HepG2 (cell line): Measurements from ENCODE around the gene DRAXIN. TPM values are rescaled to one million over a fixed set of nuclear protein-coding genes. Genes with fewer than 3 reads are reported as not detected.
A peak's percentile ranks its signal among the peaks of the same experiment; 100 is the strongest.

ENCODE experiments used
- ATAC-seq: fragments of 200-7000 bp; cut with Tn5 transposase; 3 replicates; pipeline ENCODE4 v1.9.1; 2020; ENCODE audit warnings: mild to moderate bottlenecking, moderate library complexity
- BruUV-seq: library from RNA; stranded (reverse); fragments of 400-500 nt; replicated peaks from 2 replicates; lab custom pipeline; 2021; lab: Mats Ljungman, UMichigan
- CTCF ChIA-PET: fragments of 300-600 bp; formaldehyde crosslinking; extraction: SDS; loops from one replicate; lab custom pipeline; 2021; ENCODE audit warnings: low total read pairs, inconsistent platforms, low intra/inter-chr PET ratio; lab: Yijun Ruan, JAX
- POLR2A ChIA-PET: fragments of 350-600 bp; sonication (Branson Sonifier 250); formaldehyde crosslinking; loops from one replicate; lab custom pipeline; 2020; ENCODE audit warnings: antibody characterized with exemption, inconsistent platforms; lab: Yijun Ruan, JAX
- DNase-seq: peaks from one replicate; pipeline ENCODE4 v3.0.0-alpha.2; 2015; ENCODE audit warnings: low spot score
- FAIRE-seq: peaks from 3 replicates; lab custom pipeline; 2011; peaks lifted over from hg19 to GRCh38; lab: Jason Lieb, UNC
- H2AFZ ChIP-seq: one replicate; pipeline ENCODE4 v1.6.1; 2011; ENCODE audit warnings: low read length, inconsistent platforms
- H3K27ac ChIP-seq: fragments of 300-600 bp; 3 replicates; pipeline ENCODE4 v1.8.0; 2011; ENCODE audit warnings: mixed run types, mild to moderate bottlenecking, mixed read lengths, low read length, inconsistent platforms; ENCODE audit not compliant: insufficient read depth; ENCODE audit errors: extremely low read length
- H3K27me3 ChIP-seq, 2 experiments: fragments of 200-600 bp in 1 of 2; 2 replicates in 1 of 2; 3 replicates in 1 of 2; pipeline versions ENCODE4 v1.6.0 to v1.8.0; 2011; ENCODE audit warnings: low read length in 2 of 2, mild to moderate bottlenecking in 2 of 2, moderate library complexity in 2 of 2, inconsistent platforms in 1 of 2; ENCODE audit not compliant: insufficient read depth in 2 of 2, control insufficient read depth in 1 of 2
- H3K36me3 ChIP-seq, 2 experiments: fragments of 200-600 bp in 1 of 2; replicated peaks in 1 of 2; 2 replicates in 1 of 2; 3 replicates in 1 of 2; pipeline versions ENCODE4 v1.5.1 to v1.8.0; 2011; ENCODE audit warnings: low read length in 2 of 2, inconsistent platforms in 1 of 2; ENCODE audit not compliant: insufficient read depth in 2 of 2, control insufficient read depth in 1 of 2
- H3K4me1 ChIP-seq: 2 replicates; pipeline ENCODE4 v1.5.1; 2012; ENCODE audit warnings: low read length, inconsistent platforms; ENCODE audit not compliant: insufficient read depth
- H3K4me2 ChIP-seq: 2 replicates; pipeline ENCODE4 v1.6.0; 2011; ENCODE audit warnings: low read depth, low read length, inconsistent platforms
- H3K4me3 ChIP-seq, 3 experiments: fragments of 200-600 bp in 1 of 3; sonication (generic), shearing (Covaris generic) in 1 of 3; replicated peaks in 1 of 3; 2 replicates each; pipeline ENCODE4 v1.5.1; 2011 to 2016; ENCODE audit warnings: low read length in 3 of 3, inconsistent platforms in 2 of 3, low read depth in 2 of 3, mild to moderate bottlenecking in 2 of 3, control low read depth in 1 of 3, mixed read lengths in 1 of 3; ENCODE audit not compliant: insufficient read depth in 1 of 3
- H3K79me2 ChIP-seq: one replicate; pipeline ENCODE4 v1.6.1; 2011; ENCODE audit warnings: low read length, inconsistent platforms; ENCODE audit not compliant: insufficient read depth
- H3K9ac ChIP-seq: 2 replicates; pipeline ENCODE4 v1.6.0; 2011; ENCODE audit warnings: mild to moderate bottlenecking, low read depth, low read length, inconsistent platforms; ENCODE audit not compliant: insufficient read depth
- H3K9me3 ChIP-seq: 2 replicates; pipeline ENCODE4 v1.5.1; 2012; ENCODE audit warnings: mild to moderate bottlenecking, low read length
- H4K20me1 ChIP-seq: 2 replicates; pipeline ENCODE4 v1.6.0; 2011; ENCODE audit warnings: inconsistent platforms, mild to moderate bottlenecking, low read length, moderate library complexity; ENCODE audit not compliant: insufficient read depth
- AHR ChIP-seq: IDR thresholded peaks from 2 replicates; pipeline ENCODE4 v1.6.1; 2018; ENCODE audit warnings: missing genetic modification reagents, missing compliant biosample characterization
- MEIS1 ChIP-seq: sonication (generic); formaldehyde crosslinking; IDR thresholded peaks from 2 replicates; pipeline ENCODE4 v1.9.0; 2021; ENCODE audit warnings: mild to moderate bottlenecking, missing genetic modification reagents, moderate library complexity, borderline replicate concordance
- POLR2A ChIP-seq, 2 experiments: IDR thresholded peaks; 2 replicates each; pipeline ENCODE4 v1.6.1; 2011; ENCODE audit warnings: low read depth in 2 of 2, low read length in 2 of 2, mild to moderate bottlenecking in 1 of 2, moderate library complexity in 1 of 2; ENCODE audit not compliant: insufficient read depth in 1 of 2
- SNAPC2 ChIP-seq: sonication (generic); formaldehyde crosslinking; IDR thresholded peaks from 2 replicates; pipeline ENCODE4 v1.8.1; 2022; ENCODE audit warnings: mild to moderate bottlenecking, missing genetic modification reagents
- TAF1 ChIP-seq: sonication (generic); formaldehyde crosslinking; IDR thresholded peaks from 2 replicates; pipeline ENCODE4 v1.4.0; 2020; ENCODE audit warnings: missing genetic modification reagents
- U2AF1 ChIP-seq: fragments of 200-400 bp; formaldehyde crosslinking; optimal IDR thresholded peaks from 2 replicates; pipeline ENCODE3; 2017; ENCODE audit warnings: mild to moderate bottlenecking, low read depth, low read length
- ZFP62 ChIP-seq: sonication (generic); formaldehyde crosslinking; IDR thresholded peaks from 2 replicates; pipeline ENCODE4 v1.4.0; 2020; ENCODE audit warnings: missing genetic modification reagents
- ZMYM4 ChIP-seq: sonication (generic); formaldehyde crosslinking; IDR thresholded peaks from 2 replicates; pipeline ENCODE4 v1.8.1; 2023; ENCODE audit warnings: mild to moderate bottlenecking, missing genetic modification reagents
- ZNF292 ChIP-seq: sonication (generic); formaldehyde crosslinking; IDR thresholded peaks from 2 replicates; pipeline ENCODE4 v1.8.1; 2022; ENCODE audit warnings: mild to moderate bottlenecking, low read depth, missing genetic modification reagents, borderline replicate concordance
- WGBS: methylation state at CpG from one replicate; pipeline ENCODE4 v1.1.6; 2017; ENCODE audit warnings: low lambda C conversion rate; 5-methylcytosine and 5-hydroxymethylcytosine counted together
- in situ Hi-C: cut with HindIII; loops from 2 replicates; pipeline ENCODE4 v1.10.0; 2017; ENCODE audit warnings: low pct_unique_long_range_greater_than_20kb; ENCODE audit not compliant: extremely low pct_ligation_motif_present
- intact Hi-C: fragments of 100-400 bp; cut with micrococcal nuclease; formaldehyde crosslinking; loops from one replicate; pipeline ENCODE4 v1.10.0; 2022; ENCODE audit not compliant: unreplicated experiment
- polyA plus RNA-seq, 8 experiments: library from polyadenylated mRNA; depleted of rRNA in 3 of 8; stranded (reverse) in 7 of 8; unstranded in 1 of 8; fragments of >200 nt; fragmentation: Illumina TruSeq in 4 of 8; extraction: Trizol in 4 of 8; gene quantifications; 2 replicates each; pipeline versions ENCODE4 v1.2.1 to v1.2.3, GENCODE V29; 2011 to 2016; ENCODE audit warnings: low read depth in 4 of 8, missing spikeins in 1 of 8, mixed read lengths in 1 of 8; ENCODE audit not compliant: insufficient read depth in 1 of 8
- total RNA-seq, 5 experiments: library from RNA; depleted of rRNA; stranded (reverse); fragments of >200 nt; fragmentation: Illumina TruSeq; extraction: Trizol; gene quantifications; 2 replicates each; pipeline ENCODE4 v1.2.3, GENCODE V29; 2016; ENCODE audit warnings: low read depth in 1 of 5
- TF ChIP-seq, protein P1 (sequence below): sonication (generic); formaldehyde crosslinking; conservative IDR thresholded peaks from 2 replicates; pipeline ENCODE4 v1.8.1; 2023; ENCODE audit warnings: missing genetic modification reagents
- TF ChIP-seq, protein P2 (sequence below): sonication (generic); formaldehyde crosslinking; IDR thresholded peaks from 2 replicates; pipeline ENCODE4 v1.4.0; 2020; ENCODE audit warnings: missing genetic modification reagents
- TF ChIP-seq, protein P3 (sequence below): sonication (generic); formaldehyde crosslinking; IDR thresholded peaks from 2 replicates; pipeline ENCODE4 v1.4.0; 2020; ENCODE audit warnings: missing genetic modification reagents, mild to moderate bottlenecking, borderline replicate concordance

Gene DRAXIN
- total and polyA plus RNA-seq, 2 of the 13 experiments (the other 11 are each of a cell fraction or from before 2014, with no cell fraction given), result 0.02 TPM; not detected in 1

DNA sequence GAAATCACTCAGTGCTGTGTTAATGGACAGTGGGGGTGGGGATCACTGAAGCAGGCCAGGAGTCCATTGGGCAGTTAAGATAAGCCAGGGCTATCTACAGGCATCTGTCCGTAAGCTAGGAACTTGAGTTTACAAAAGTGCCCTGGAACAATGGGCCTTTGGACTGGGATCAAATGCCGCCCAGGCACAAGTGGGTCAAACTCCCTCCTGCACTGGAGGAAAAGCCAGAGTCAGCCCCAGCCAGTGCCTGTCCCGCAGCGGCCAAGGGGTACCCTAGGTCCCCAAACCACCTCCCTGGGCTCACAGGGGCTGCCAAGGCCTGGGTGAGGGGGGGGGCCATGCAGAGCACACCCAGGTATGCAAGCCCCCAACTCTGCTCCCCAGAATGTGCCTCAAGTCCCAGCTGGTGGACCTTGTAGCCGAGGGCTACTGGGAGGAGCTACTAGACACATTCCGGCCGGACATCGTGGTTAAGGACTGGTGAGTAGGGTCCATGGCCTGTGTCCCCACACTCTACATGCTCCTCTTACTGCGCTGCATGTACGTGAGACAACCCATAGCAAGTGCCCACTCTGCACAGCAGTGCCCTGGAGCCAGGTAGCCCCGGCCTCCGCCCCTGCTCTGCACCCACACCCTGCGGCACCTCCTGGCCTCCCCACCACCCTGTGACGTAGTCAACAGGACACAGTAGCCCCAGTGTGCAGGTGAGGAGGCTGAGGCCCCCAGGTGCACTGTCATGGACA, 19.8 kb upstream of the DRAXIN start:
- Histone ChIP-seq H4K20me1 (no peaks in the 10 kb centered on the region), H3K4me2 (peak overlapping the region; percentile 76), H3K9me3 (no peaks in the 10 kb centered on the region), H3K36me3 (peaks cover 11 to 30% of the 10 kb centered on the region in 2 experiments), H3K9ac (peak overlapping the region; percentile 53), H2AFZ (no peak overlapping the region), H3K27ac (peak overlapping the region; percentile 84), H3K4me1 (peaks cover 35% of the 10 kb centered on the region), H3K27me3 (no peaks in the 10 kb centered on the region), H3K4me3 (peak overlapping the region; percentile 4 to 53 (median 7); a peak in 3 of 6 replicates), H3K79me2 (no peaks in the 10 kb centered on the region)
- CTCF ChIA-PET, result no interaction called here
- DNase-seq (peak; percentile 88), ATAC-seq (peak; percentile 85), FAIRE-seq (peak; percentile 97)
- intact Hi-C loops (no loop called here), in situ Hi-C loops (no loop called here)
- 40% methylated on average over 9 of the region's 14 CpGs for WGBS
- BruUV-seq, result TSS peak; percentile 43
- POLR2A ChIA-PET, result interaction anchor here (0.6 to 3.0 kb wide), 10 partner anchors 8 to 399 kb away, joined by 3 to 16 read pairs (median 4); partner anchors contain the start of genes FBXO2, FBXO6 and UBIAD1
- TF ChIP-seq POLR2A (IDR thresholded peaks at IDR 0.05; ENCODE audit: insufficient read depth in 1 of 2, low read depth in 2 of 2, low read length in 2 of 2) (peak; percentile 45 to 54; a peak in 3 of 4 replicates), U2AF1 (peak; percentile 33), ZNF292 (CRISPR knock-in tag) (peak; percentile 41; the same call in 1 of the 2 replicates), ZFP62 (no peak), MEIS1 (CRISPR knock-in tag) (no peak), ZMYM4 (peak; percentile 61), AHR (CRISPR knock-in tag) (no peak), SNAPC2 (CRISPR knock-in tag) (0 out of 2 replicates have a peak, but pooled peaks have one; percentile 55), TAF1 (0 out of 2 replicates have a peak, but pooled peaks have one; percentile 22)
- TF ChIP-seq, protein P1, sequence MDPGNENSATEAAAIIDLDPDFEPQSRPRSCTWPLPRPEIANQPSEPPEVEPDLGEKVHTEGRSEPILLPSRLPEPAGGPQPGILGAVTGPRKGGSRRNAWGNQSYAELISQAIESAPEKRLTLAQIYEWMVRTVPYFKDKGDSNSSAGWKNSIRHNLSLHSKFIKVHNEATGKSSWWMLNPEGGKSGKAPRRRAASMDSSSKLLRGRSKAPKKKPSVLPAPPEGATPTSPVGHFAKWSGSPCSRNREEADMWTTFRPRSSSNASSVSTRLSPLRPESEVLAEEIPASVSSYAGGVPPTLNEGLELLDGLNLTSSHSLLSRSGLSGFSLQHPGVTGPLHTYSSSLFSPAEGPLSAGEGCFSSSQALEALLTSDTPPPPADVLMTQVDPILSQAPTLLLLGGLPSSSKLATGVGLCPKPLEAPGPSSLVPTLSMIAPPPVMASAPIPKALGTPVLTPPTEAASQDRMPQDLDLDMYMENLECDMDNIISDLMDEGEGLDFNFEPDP, result no peak
- TF ChIP-seq, protein P2, sequence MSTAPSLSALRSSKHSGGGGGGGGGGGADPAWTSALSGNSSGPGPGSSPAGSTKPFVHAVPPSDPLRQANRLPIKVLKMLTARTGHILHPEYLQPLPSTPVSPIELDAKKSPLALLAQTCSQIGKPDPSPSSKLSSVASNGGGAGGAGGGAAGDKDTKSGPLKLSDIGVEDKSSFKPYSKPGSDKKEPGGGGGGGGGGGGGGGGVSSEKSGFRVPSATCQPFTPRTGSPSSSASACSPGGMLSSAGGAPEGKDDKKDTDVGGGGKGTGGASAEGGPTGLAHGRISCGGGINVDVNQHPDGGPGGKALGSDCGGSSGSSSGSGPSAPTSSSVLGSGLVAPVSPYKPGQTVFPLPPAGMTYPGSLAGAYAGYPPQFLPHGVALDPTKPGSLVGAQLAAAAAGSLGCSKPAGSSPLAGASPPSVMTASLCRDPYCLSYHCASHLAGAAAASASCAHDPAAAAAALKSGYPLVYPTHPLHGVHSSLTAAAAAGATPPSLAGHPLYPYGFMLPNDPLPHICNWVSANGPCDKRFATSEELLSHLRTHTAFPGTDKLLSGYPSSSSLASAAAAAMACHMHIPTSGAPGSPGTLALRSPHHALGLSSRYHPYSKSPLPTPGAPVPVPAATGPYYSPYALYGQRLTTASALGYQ (CRISPR knock-in tag), result peak; percentile 55; the same call in 1 of the 2 replicates
- TF ChIP-seq, protein P3, sequence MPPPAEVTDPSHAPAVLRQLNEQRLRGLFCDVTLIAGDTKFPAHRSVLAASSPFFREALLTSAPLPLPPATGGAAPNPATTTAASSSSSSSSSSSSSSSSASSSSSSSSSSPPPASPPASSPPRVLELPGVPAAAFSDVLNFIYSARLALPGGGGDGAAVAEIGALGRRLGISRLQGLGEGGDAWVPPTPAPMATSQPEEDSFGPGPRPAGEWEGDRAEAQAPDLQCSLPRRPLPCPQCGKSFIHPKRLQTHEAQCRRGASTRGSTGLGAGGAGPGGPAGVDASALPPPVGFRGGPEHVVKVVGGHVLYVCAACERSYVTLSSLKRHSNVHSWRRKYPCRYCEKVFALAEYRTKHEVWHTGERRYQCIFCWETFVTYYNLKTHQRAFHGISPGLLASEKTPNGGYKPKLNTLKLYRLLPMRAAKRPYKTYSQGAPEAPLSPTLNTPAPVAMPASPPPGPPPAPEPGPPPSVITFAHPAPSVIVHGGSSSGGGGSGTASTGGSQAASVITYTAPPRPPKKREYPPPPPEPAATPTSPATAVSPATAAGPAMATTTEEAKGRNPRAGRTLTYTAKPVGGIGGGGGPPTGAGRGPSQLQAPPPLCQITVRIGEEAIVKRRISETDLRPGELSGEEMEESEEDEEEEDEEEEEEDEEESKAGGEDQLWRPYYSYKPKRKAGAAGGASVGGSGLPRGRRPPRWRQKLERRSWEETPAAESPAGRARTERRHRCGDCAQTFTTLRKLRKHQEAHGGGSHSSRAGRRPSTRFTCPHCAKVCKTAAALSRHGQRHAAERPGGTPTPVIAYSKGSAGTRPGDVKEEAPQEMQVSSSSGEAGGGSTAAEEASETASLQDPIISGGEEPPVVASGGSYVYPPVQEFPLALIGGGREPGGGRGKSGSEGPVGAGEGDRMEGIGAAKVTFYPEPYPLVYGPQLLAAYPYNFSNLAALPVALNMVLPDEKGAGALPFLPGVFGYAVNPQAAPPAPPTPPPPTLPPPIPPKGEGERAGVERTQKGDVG (CRISPR knock-in tag), result peak; percentile 64
